RWPE1 (cell line): ENCODE results near the gene PHYKPL.

Experiments used
- CTCF ChIA-PET: fragments of 350-600 bp; sonication (Branson Sonifier 250); formaldehyde crosslinking; extraction: SDS; loops from one replicate; lab custom pipeline; 2021; lab: Yijun Ruan, JAX
- POLR2A ChIA-PET: fragments of 400-600 bp; formaldehyde crosslinking; extraction: SDS; loops from one replicate; lab custom pipeline; 2020; ENCODE audit warnings: antibody characterized with exemption; ENCODE audit not compliant: low non-redundant PET; lab: Yijun Ruan, JAX
- DNase-seq: peaks from one replicate; pipeline ENCODE4 v3.0.0; 2012; ENCODE audit warnings: low spot score
- H3K27ac ChIP-seq: fragments of 450-650 bp; 2 replicates; pipeline ENCODE4 v1.5.1; 2017
- TF ChIP-seq, protein P1 (sequence below): fragments of 450-650 bp; conservative IDR thresholded peaks from 2 replicates; pipeline ENCODE4 v1.5.1; 2017; ENCODE audit warnings: low read depth, mild to moderate bottlenecking

PHYKPL gene

DNA sequence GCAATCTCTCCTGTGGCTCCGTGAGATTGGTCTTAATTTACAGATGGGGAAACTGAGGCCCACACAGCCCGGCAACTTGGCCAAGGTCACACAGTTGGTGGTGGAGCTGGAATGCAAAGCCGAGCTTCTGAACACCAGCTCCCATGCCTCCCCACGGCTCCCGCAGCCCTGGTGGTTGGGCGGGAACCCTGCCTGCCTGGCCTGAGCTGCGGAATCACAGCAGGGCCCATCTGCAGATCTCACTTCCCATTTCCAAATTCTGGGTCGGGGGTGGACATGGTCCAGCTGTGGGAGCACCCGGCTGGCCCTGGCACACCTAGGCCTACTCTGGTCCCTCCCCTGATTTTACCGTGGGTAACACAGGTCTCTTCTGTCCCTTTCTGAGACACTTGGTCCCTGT is 35.3 kb upstream of the PHYKPL start:
- DNase-seq: no peak
- H3K27ac ChIP-seq: no peak overlapping the region
- TF ChIP-seq, protein P1, sequence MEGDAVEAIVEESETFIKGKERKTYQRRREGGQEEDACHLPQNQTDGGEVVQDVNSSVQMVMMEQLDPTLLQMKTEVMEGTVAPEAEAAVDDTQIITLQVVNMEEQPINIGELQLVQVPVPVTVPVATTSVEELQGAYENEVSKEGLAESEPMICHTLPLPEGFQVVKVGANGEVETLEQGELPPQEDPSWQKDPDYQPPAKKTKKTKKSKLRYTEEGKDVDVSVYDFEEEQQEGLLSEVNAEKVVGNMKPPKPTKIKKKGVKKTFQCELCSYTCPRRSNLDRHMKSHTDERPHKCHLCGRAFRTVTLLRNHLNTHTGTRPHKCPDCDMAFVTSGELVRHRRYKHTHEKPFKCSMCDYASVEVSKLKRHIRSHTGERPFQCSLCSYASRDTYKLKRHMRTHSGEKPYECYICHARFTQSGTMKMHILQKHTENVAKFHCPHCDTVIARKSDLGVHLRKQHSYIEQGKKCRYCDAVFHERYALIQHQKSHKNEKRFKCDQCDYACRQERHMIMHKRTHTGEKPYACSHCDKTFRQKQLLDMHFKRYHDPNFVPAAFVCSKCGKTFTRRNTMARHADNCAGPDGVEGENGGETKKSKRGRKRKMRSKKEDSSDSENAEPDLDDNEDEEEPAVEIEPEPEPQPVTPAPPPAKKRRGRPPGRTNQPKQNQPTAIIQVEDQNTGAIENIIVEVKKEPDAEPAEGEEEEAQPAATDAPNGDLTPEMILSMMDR: no peak
- ChIA-PET POLR2A (no interaction called here), CTCF (no interaction called here)

DNA sequence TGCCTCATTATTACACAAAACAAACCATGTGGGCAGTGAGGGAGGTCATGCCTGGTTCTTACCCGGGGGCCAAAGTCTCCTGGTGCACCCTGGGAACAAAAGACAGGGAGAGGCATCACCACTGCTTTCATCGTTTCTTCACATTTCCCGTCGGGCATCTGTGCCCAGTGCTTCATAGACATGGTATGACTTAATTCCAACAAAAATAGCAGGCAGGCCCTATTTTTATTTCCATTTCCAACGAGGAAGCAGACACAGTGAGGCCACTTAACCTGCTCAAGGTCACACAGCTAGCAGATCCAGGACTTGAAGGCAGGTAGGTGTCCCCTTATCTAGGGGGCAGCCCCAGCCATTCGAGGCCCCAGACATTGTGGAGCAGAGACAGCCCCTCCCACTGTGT is 34.6 kb upstream of the PHYKPL start:
- ChIA-PET CTCF (interaction anchor here (1.2 kb wide), 1 partner anchor 13 kb away, joined by 4 read pairs; no protein-coding TSS in a partner anchor), POLR2A (no interaction called here)
- no peak overlapping the region for H3K27ac ChIP-seq
- no peak for DNase-seq
- TF ChIP-seq, protein P1: no peak

DNA sequence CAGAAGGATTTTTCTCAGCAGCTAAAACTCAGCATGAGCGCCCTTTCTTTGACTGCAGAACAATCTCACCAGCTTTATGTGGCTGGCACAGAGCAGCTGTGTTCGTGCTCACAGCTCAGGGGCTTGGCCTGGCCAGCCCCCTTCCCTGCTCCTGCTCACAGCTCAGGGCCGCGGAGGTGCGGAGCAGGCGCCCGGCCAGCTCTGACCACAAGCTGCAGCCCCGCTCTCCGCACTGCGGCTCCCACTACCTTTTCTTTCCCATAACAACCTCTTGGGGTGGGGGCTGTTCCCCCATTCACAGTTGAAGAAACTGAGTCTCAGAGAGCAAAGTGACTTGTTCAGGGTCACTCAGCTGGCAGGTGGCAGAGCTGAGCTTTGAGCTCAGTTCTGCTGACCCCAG is 34.0 kb upstream of the PHYKPL start:
- CTCF ChIA-PET: interaction anchor here (1.2 kb wide), 1 partner anchor 13 kb away, joined by 4 read pairs; no protein-coding TSS in a partner anchor

DNA sequence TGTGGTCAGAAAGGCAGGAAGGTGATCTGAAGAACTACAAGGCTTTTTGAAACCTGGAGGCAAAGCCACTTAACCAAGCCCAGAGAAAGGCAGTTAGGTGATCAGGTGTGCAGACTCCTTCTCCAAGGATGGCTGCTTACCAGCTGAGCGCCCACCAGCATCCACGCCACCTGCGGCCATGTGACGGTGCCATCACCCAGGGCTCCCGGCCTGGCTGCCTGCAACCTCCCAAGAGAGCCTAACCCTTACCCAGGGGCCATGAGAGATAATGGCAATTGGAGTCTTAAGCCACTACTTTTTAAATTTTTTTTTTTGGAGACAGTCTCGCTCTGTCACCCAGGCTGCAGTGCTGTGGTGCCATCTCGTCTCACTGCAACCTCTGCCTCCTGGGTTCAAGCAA is 33.1 kb upstream of the PHYKPL start:
- H3K27ac ChIP-seq: no peak overlapping the region
- TF ChIP-seq, protein P1: no peak
- DNase-seq: no peak
- POLR2A ChIA-PET: no interaction called here
- CTCF ChIA-PET: interaction anchor here (1.2 kb wide), 1 partner anchor 14 kb away, joined by 4 read pairs; no protein-coding TSS in a partner anchor

More for the DNA sequence above, 34.0 kb upstream of the PHYKPL start:
- POLR2A ChIA-PET: no interaction called here
- H3K27ac ChIP-seq: no peak overlapping the region
- TF ChIP-seq, protein P1: no peak
- DNase-seq: no peak

DNA sequence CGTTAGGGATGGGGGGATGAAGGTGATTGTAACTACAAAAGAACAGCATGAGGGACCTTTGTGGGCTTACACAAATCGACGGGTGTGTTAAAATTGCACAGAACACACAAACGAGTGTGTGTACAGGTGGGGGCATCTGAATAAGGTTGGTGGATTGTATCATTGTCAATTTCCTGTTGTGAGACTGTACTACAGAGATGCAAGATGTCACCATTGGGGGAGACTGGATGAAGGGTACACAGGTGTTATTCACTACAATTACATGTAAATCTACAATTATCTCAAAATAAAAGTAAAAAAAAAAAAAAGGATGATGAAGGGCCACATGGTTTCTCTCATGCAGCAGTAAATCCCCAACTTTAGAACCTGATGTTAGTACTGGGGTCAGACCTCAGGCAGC is 31.4 kb upstream of the PHYKPL start:
- TF ChIP-seq, protein P1: no peak
- ChIA-PET POLR2A (no interaction called here), CTCF (no interaction called here)
- no peak for DNase-seq
- H3K27ac ChIP-seq: no peak overlapping the region

DNA sequence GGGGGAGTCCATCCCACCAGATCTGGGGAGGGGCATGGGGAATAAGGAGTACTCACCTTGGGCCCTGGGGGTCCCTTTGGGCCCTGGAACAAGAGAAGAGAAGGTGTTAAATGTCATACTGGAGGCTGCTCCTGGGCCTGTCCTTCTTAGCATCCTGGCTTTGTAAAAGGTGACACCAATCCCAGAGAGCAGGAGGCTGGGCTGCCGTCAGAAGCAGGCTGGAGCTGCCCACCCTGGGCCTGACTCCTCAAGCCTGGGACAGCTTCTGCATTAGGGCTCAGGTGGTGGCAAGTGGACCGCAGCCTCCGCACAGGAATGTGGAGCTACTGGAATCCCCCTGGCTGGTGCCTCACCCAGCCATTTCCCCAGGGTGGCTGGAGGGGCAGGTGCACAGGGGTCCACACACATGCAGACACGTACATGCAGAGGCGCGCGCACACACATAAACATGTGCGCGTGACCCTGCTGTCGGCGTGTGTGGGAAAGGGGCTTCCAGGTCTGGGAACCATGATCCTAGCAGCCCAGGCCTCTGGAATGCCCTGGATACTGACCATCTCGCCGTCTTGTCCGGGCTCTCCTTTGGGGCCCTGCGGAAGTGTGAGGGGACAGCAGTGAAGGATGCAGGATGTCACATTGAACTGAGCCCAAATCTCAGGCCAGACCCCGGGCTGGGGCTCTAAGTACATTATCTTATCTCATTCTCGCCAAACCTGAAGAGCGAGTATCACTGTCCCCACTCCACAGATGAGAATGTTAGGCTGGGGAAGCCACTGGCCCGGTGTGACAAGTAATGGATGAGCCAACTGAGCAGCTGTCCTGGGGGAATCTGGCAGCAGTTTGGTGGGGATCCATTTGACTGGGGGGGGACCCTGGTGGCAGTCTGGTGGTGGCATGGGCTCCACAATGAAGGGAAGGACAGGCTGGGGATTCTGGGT is 29.3 kb upstream of the PHYKPL start:
- H3K27ac ChIP-seq: no peak overlapping the region
- ChIA-PET CTCF (interaction anchor here (0.6 kb wide), 1 partner anchor 1948 kb away, joined by 3 read pairs; no protein-coding TSS in a partner anchor), POLR2A (no interaction called here)

More for the DNA sequence above, 29.3 kb upstream of the PHYKPL start:
- TF ChIP-seq, protein P1: no peak
- DNase-seq: no peak
